SK-N-SH (cell line): ENCODE results near the gene PDE4D. TPM values are rescaled to one million over a fixed set of nuclear protein-coding genes. Genes with fewer than 3 reads are reported as not detected.

ENCODE experiments used
- CTCF ChIA-PET: fragments of 300-600, 350-600 bp; formaldehyde crosslinking; extraction: SDS; loops from one replicate; lab custom pipeline; 2021; lab: Yijun Ruan, JAX
- POLR2A ChIA-PET: fragments of 350-600 bp; sonication (Branson Sonifier 250); formaldehyde crosslinking; extraction: SDS; loops from one replicate; lab custom pipeline; 2020; ENCODE audit warnings: antibody characterized with exemption, inconsistent platforms; lab: Yijun Ruan, JAX
- DNase-seq: peaks from one replicate; pipeline ENCODE4 v3.0.0; 2012
- H2AFZ ChIP-seq: fragments of 200-600 bp; sonication (generic); 2 replicates; pipeline ENCODE4 v1.8.1; 2016; ENCODE audit warnings: antibody characterized with exemption, mild to moderate bottlenecking, low read depth
- H3F3A ChIP-seq: fragments of 200-600 bp; sonication (generic); replicated peaks from 2 replicates; pipeline ENCODE3; 2016; ENCODE audit warnings: antibody characterized with exemption, mild to moderate bottlenecking; ENCODE audit not compliant: insufficient read depth
- H3K27ac ChIP-seq, 2 experiments: fragments of 200-500 bp in 1 of 2; fragments of 200-600 bp in 1 of 2; sonication (Bioruptor generic) in 1 of 2; sonication (generic), shearing (Covaris generic) in 1 of 2; 2 replicates each; pipeline versions ENCODE4 v1.5.1 to v1.6.1; 2014 to 2016; ENCODE audit warnings: low read depth in 2 of 2, inconsistent platforms in 1 of 2, low read length in 1 of 2, mild to moderate bottlenecking in 1 of 2, mixed read lengths in 1 of 2
- H3K27me3 ChIP-seq: fragments of 200-600 bp; sonication (generic), shearing (Covaris generic); 2 replicates; pipeline ENCODE4 v1.6.1; 2016; ENCODE audit warnings: mixed run types; ENCODE audit not compliant: insufficient read depth
- H3K36me3 ChIP-seq, 2 experiments: fragments of 200-500 bp in 1 of 2; fragments of 200-600 bp in 1 of 2; sonication (Bioruptor generic) in 1 of 2; sonication (generic) in 1 of 2; replicated peaks in 1 of 2; 2 replicates each; pipeline versions ENCODE3 to v1.5.1; 2014 to 2016; ENCODE audit warnings: low read length in 1 of 2, mild to moderate bottlenecking in 1 of 2; ENCODE audit not compliant: insufficient read depth in 2 of 2, control insufficient read depth in 1 of 2
- H3K4me1 ChIP-seq, 2 experiments: fragments of 200-500 bp in 1 of 2; fragments of 200-600 bp in 1 of 2; sonication (Bioruptor generic) in 1 of 2; sonication (generic), shearing (Covaris generic) in 1 of 2; 2 replicates each; pipeline versions ENCODE4 v1.5.1 to v1.6.1; 2014 to 2016; ENCODE audit warnings: low read depth in 1 of 2, low read length in 1 of 2, mixed run types in 1 of 2; ENCODE audit not compliant: insufficient read depth in 2 of 2, control insufficient read depth in 1 of 2
- H3K4me2 ChIP-seq: fragments of 200-600 bp; sonication (generic), shearing (Covaris generic); 2 replicates; pipeline ENCODE4 v1.6.1; 2017; ENCODE audit warnings: mixed run types
- H3K4me3 ChIP-seq, 2 experiments: fragments of 200-500 bp in 1 of 2; fragments of 200-600 bp in 1 of 2; sonication (Bioruptor generic) in 1 of 2; sonication (generic), shearing (Covaris generic) in 1 of 2; 2 replicates each; pipeline versions ENCODE4 v1.5.1 to v1.8.1; 2014 to 2016; ENCODE audit warnings: low read depth in 2 of 2, inconsistent platforms in 1 of 2, low read length in 1 of 2, mild to moderate bottlenecking in 1 of 2, mixed read lengths in 1 of 2, moderate library complexity in 1 of 2
- H3K79me2 ChIP-seq: fragments of 200-600 bp; sonication (generic); 2 replicates; pipeline ENCODE4 v1.8.1; 2017; ENCODE audit warnings: mild to moderate bottlenecking; ENCODE audit not compliant: insufficient read depth
- H3K9ac ChIP-seq: fragments of 200-600 bp; sonication (generic); 2 replicates; pipeline ENCODE4 v1.6.1; 2017; ENCODE audit warnings: mixed run types
- H3K9me2 ChIP-seq: fragments of 200-600 bp; sonication (generic); 2 replicates; pipeline ENCODE4 v1.6.1; 2017; ENCODE audit warnings: mixed run types
- H3K9me3 ChIP-seq: fragments of 200-600 bp; sonication (generic); 2 replicates; pipeline ENCODE4 v1.6.1; 2017; ENCODE audit warnings: mixed run types, mild to moderate bottlenecking, moderate library complexity
- H4K20me1 ChIP-seq: fragments of 200-600 bp; sonication (generic); 2 replicates; pipeline ENCODE4 v1.6.1; 2017; ENCODE audit warnings: mild to moderate bottlenecking, mixed run types; ENCODE audit not compliant: insufficient read depth
- CTCF ChIP-seq: fragments of 200-600 bp; sonication (generic); IDR thresholded peaks from 2 replicates; pipeline ENCODE4 v1.6.1; 2017; ENCODE audit warnings: antibody characterized with exemption, mild to moderate bottlenecking, moderate library complexity
- RAD21 ChIP-seq: IDR thresholded peaks from 2 replicates; pipeline ENCODE4 v1.6.1; 2012; ENCODE audit warnings: mild to moderate bottlenecking, low read length
- REST ChIP-seq: IDR thresholded peaks from 2 replicates; pipeline ENCODE4 v1.6.1; 2012; ENCODE audit warnings: mild to moderate bottlenecking, low read depth, low read length, moderate library complexity
- RXRA ChIP-seq: IDR thresholded peaks from 2 replicates; pipeline ENCODE4 v1.4.0; 2012; ENCODE audit warnings: low read depth, mild to moderate bottlenecking, borderline replicate concordance
- SMC3 ChIP-seq: IDR thresholded peaks from 2 replicates; pipeline ENCODE4 v1.6.1; 2012; ENCODE audit warnings: low read depth, low read length, improper control_type of control experiment
- YY1 ChIP-seq: IDR thresholded peaks from 2 replicates; pipeline ENCODE4 v1.4.0; 2012; ENCODE audit warnings: low read depth, mild to moderate bottlenecking
- WGBS: methylation state at CpG from one replicate; pipeline ENCODE4 v1.1.6; 2017; ENCODE audit warnings: low lambda C conversion rate; 5-methylcytosine and 5-hydroxymethylcytosine counted together
- polyA plus RNA-seq, 3 experiments: library from polyadenylated mRNA; depleted of rRNA; stranded (reverse); fragments of >200 nt; gene quantifications; 2 replicates each; pipeline ENCODE4 v1.2.3, GENCODE V29; 2012

PDE4D gene
- polyA plus RNA-seq, 1 of the 3 experiments (the other 2 are of a cell fraction) = 2.4 TPM

- CTCF ChIA-PET = interaction anchor here (0.6 to 4.5 kb wide), 39 partner anchors 8 to 486 kb away, joined by 3 to 70 read pairs (median 4); no protein-coding TSS in a partner anchor
Observed at GRCh38 chr5:59660737-59661136, 232.8 kb downstream of the PDE4D start.

More at GRCh38 chr5:59660737-59661136, 232.8 kb downstream of the PDE4D start:
- TF ChIP-seq SMC3 = peak; percentile 59
- TF ChIP-seq RAD21 = peak; percentile 77
- TF ChIP-seq REST = no peak
- peak; percentile 67 for TF ChIP-seq CTCF
- TF ChIP-seq YY1 = no peak
- TF ChIP-seq RXRA = no peak
- TF ChIP-seq, all 33 proteins: peak for 3
- peak overlapping the region in 1 of 2 experiments; percentile 64; a peak in 2 of 4 replicates for H3K27ac ChIP-seq
- no peaks in the 10 kb centered on the region for H4K20me1 ChIP-seq
- H3K4me2 ChIP-seq = no peak overlapping the region
- peaks cover 4 to 22% of the 10 kb centered on the region in 2 experiments; a peak in 3 of 4 replicates for H3K4me1 ChIP-seq
- POLR2A ChIA-PET = no interaction called here
- WGBS = 64% methylated on average over 1 of the region's 1 CpG
- no peaks in the 10 kb centered on the region for H3K79me2 ChIP-seq
- peaks cover 3% of the 10 kb centered on the region for H3F3A ChIP-seq
- H3K4me3 ChIP-seq = no peak overlapping the region
- H3K9ac ChIP-seq = no peak overlapping the region
- H3K9me2 ChIP-seq = 0 out of 2 replicates have a peak, but pooled peaks cover 3% of the 10 kb centered on the region
- no peak overlapping the region for H2AFZ ChIP-seq
- no peaks in the 10 kb centered on the region for H3K36me3 ChIP-seq
- H3K9me3 ChIP-seq = no peaks in the 10 kb centered on the region
- DNase-seq = peak; percentile 21
- H3K27me3 ChIP-seq = no peaks in the 10 kb centered on the region
